Measurements from ENCODE around the gene COL4A1. TPM values are rescaled to one million over a fixed set of nuclear protein-coding genes. Genes with fewer than 3 reads are reported as not detected.

COL4A1 gene
- polyA plus RNA-seq, 1 of the 3 experiments (the other 2 are of a cell fraction) = 30.3 TPM

GRCh38 chr13:110294622-110295021 is 12.3 kb downstream of the COL4A1 start:
- POLR2A ChIA-PET = no interaction called here
- Histone ChIP-seq H3K4me1 (ENCODE audit: control insufficient read depth in 1 of 2, insufficient read depth in 2 of 2, low read depth in 1 of 2, low read length in 1 of 2) (peaks cover 0 to 9% of the 10 kb centered on the region in 2 experiments; a peak in 2 of 4 replicates), H4K20me1 (ENCODE audit: insufficient read depth) (peaks cover 35% of the 10 kb centered on the region; the same call in 1 of the 2 replicates), H3K36me3 (replicated peaks in 1 of 2; ENCODE audit: control insufficient read depth in 1 of 2, insufficient read depth in 2 of 2, low read length in 1 of 2) (peaks cover 3 to 14% of the 10 kb centered on the region in 2 experiments), H3K4me3 (ENCODE audit: low read depth in 2 of 2, low read length in 1 of 2) (no peak overlapping the region), H3K9ac (no peak overlapping the region), H3K79me2 (ENCODE audit: insufficient read depth) (peaks cover 99% of the 10 kb centered on the region), H3K4me2 (no peak overlapping the region), H3K27me3 (ENCODE audit: insufficient read depth) (no peaks in the 10 kb centered on the region), H2AFZ (ENCODE audit: low read depth) (no peak overlapping the region), H3K27ac (ENCODE audit: low read depth in 2 of 2, low read length in 1 of 2) (no peak overlapping the region), H3F3A (replicated peaks; ENCODE audit: insufficient read depth) (no peaks in the 10 kb centered on the region), H3K9me3 (no peaks in the 10 kb centered on the region), H3K9me2 (no peaks in the 10 kb centered on the region)
- TF ChIP-seq ELF1 (IDR thresholded peaks at IDR 0.05) (no peak), EZH2phosphoT487 (IDR thresholded peaks at IDR 0.05; ENCODE audit: borderline replicate concordance, low read depth) (no peak), POLR2AphosphoS5 (IDR thresholded peaks at IDR 0.05; ENCODE audit: low read depth, low read length) (no peak), CHD2 (IDR thresholded peaks at IDR 0.05; ENCODE audit: low read length, partially characterized antibody) (no peak), RAD21 (IDR thresholded peaks at IDR 0.05; ENCODE audit: low read length) (no peak), JUND (IDR thresholded peaks at IDR 0.05) (no peak), FOXJ3 (CRISPR knock-in tag; IDR thresholded peaks at IDR 0.05) (no peak), SMC3 (IDR thresholded peaks at IDR 0.05; ENCODE audit: low read depth, low read length) (no peak), MAX (IDR thresholded peaks at IDR 0.05; ENCODE audit: low read depth) (no peak), EP300 (IDR thresholded peaks at IDR 0.05; ENCODE audit: borderline replicate concordance in 1 of 2, low read depth in 1 of 2, low read length in 1 of 2) (no peak), RCOR1 (IDR thresholded peaks at IDR 0.05; ENCODE audit: low read length) (no peak), GATA2 (CRISPR knock-in tag; IDR thresholded peaks at IDR 0.05) (no peak), SIN3A (IDR thresholded peaks at IDR 0.05; ENCODE audit: borderline replicate concordance, low read depth, low read length) (no peak), ZBTB33 (IDR thresholded peaks at IDR 0.05; ENCODE audit: borderline replicate concordance, low read depth) (no peak)
- CTCF ChIA-PET = no interaction called here
- no peak for DNase-seq

- ChIA-PET POLR2A (no interaction called here), CTCF (interaction anchor here (1.7 kb wide), 1 partner anchor 71 kb away, joined by 4 read pairs; no protein-coding TSS in a partner anchor)
- H3K9me2 ChIP-seq = no peaks in the 10 kb centered on the region
- H3K36me3 ChIP-seq (replicated peaks in 1 of 2; ENCODE audit: control insufficient read depth in 1 of 2, insufficient read depth in 2 of 2, low read length in 1 of 2) = peaks cover 3 to 14% of the 10 kb centered on the region in 2 experiments
- no peak overlapping the region for H3K4me3 ChIP-seq (ENCODE audit: low read depth in 2 of 2, low read length in 1 of 2)
- H3F3A ChIP-seq (replicated peaks; ENCODE audit: insufficient read depth) = no peaks in the 10 kb centered on the region
- H3K4me2 ChIP-seq = no peak overlapping the region
- peaks cover 32% of the 10 kb centered on the region; the same call in 1 of the 2 replicates for H4K20me1 ChIP-seq (ENCODE audit: insufficient read depth)
- no peak overlapping the region for H3K27ac ChIP-seq (ENCODE audit: low read depth in 2 of 2, low read length in 1 of 2)
- H3K9me3 ChIP-seq = no peaks in the 10 kb centered on the region
- 100% methylated on average over 3 of the region's 3 CpGs for WGBS (ENCODE audit: low lambda C conversion rate)
- no peaks in the 10 kb centered on the region for H3K27me3 ChIP-seq (ENCODE audit: insufficient read depth)
- H2AFZ ChIP-seq (ENCODE audit: low read depth) = no peak overlapping the region
- no peak for DNase-seq
- peaks cover 0 to 5% of the 10 kb centered on the region in 2 experiments; a peak in 2 of 4 replicates for H3K4me1 ChIP-seq (ENCODE audit: control insufficient read depth in 1 of 2, insufficient read depth in 2 of 2, low read depth in 1 of 2, low read length in 1 of 2)
- H3K9ac ChIP-seq = no peak overlapping the region
- H3K79me2 ChIP-seq (ENCODE audit: insufficient read depth) = peaks cover 98% of the 10 kb centered on the region
- no peak for TF ChIP-seq FOXM1 (IDR thresholded peaks at IDR 0.05; ENCODE audit: low read depth)
- TF ChIP-seq GABPA (IDR thresholded peaks at IDR 0.05; ENCODE audit: low read depth) = no peak
- TF ChIP-seq RXRA (IDR thresholded peaks at IDR 0.05; ENCODE audit: borderline replicate concordance, low read depth) = no peak
- no peak for TF ChIP-seq CTCF (IDR thresholded peaks at IDR 0.05)
- TF ChIP-seq YY1 (IDR thresholded peaks at IDR 0.05; ENCODE audit: low read depth) = no peak
- TF ChIP-seq FOSL2 (IDR thresholded peaks at IDR 0.05; ENCODE audit: borderline replicate concordance, low read depth) = no peak
- TF ChIP-seq MAX (IDR thresholded peaks at IDR 0.05; ENCODE audit: low read depth) = no peak
- no peak for TF ChIP-seq EP300 (IDR thresholded peaks at IDR 0.05; ENCODE audit: borderline replicate concordance in 1 of 2, low read depth in 1 of 2, low read length in 1 of 2)
- no peak for TF ChIP-seq CHD2 (IDR thresholded peaks at IDR 0.05; ENCODE audit: low read length, partially characterized antibody)
- no peak for TF ChIP-seq RFX5 (IDR thresholded peaks at IDR 0.05; ENCODE audit: low read length)
- no peak for TF ChIP-seq MXI1 (IDR thresholded peaks at IDR 0.05; ENCODE audit: low read depth, low read length)
- TF ChIP-seq MEF2A (IDR thresholded peaks at IDR 0.05; ENCODE audit: borderline replicate concordance, low read depth) = no peak
- no peak for TF ChIP-seq PBX3 (IDR thresholded peaks at IDR 0.05)
- TF ChIP-seq JUND (IDR thresholded peaks at IDR 0.05) = no peak
- TF ChIP-seq POLR2AphosphoS5 (IDR thresholded peaks at IDR 0.05; ENCODE audit: low read depth, low read length) = no peak
Observed at GRCh38 chr13:110294146-110294545, 12.8 kb downstream of the COL4A1 start.
